GM19025 (cell line): ENCODE measurements around the gene KRTAP16-1.
"Not testable (repeated sequence)": the region's sequence is repeated elsewhere in the genome, so short reads cannot be mapped to it uniquely, and the experiment has no call there.

Experiments used
- ATAC-seq: cut with Tn5 transposase; IDR thresholded peaks from one replicate; pipeline ENCODE4 v1.9.1; 2021; ENCODE audit warnings: mild to moderate bottlenecking, low read depth, moderate library complexity; ENCODE audit not compliant: unreplicated experiment

The KRTAP16-1 gene

DNA sequence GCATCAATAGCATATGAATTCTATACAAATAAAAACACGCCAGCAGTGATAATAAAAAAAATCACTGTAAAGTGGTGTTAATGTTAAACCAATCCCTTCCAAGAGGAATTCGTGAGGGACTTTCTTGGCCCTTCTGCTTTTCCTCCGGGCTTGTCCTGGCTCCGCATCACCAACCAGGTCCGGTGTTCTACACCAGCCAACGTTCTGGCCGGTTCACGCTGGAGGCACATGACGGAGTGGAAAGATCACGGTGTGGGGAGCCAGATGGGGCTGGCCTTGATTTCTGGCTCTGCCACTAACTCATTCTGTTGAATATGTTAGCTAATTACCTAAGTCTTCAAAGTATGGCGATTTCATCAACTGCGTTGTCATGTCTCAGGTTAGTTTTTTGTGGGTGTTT, 5.0 kb downstream of the KRTAP16-1 start:
- ATAC-seq = no peak

DNA sequence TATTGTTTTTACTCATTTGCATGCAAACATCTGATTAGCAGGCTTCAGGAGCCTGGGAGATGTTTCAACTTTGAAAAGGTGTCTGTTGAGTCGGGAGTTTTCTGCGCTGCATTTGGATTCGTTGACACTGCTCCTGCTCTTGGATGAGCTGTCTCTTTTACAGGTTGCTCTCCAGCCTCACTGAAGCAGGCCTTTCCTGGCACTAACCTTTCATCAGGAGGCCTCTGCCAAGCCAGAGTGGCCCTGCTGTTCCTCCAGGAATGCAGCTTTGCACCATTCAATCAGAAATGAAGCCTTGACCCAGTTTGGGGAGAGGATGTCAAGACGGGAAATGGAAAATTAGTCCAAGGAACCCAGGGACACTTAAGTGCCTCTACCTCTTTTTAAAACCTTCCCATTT, 6.1 kb downstream of the KRTAP16-1 start:
- no peak for ATAC-seq

DNA sequence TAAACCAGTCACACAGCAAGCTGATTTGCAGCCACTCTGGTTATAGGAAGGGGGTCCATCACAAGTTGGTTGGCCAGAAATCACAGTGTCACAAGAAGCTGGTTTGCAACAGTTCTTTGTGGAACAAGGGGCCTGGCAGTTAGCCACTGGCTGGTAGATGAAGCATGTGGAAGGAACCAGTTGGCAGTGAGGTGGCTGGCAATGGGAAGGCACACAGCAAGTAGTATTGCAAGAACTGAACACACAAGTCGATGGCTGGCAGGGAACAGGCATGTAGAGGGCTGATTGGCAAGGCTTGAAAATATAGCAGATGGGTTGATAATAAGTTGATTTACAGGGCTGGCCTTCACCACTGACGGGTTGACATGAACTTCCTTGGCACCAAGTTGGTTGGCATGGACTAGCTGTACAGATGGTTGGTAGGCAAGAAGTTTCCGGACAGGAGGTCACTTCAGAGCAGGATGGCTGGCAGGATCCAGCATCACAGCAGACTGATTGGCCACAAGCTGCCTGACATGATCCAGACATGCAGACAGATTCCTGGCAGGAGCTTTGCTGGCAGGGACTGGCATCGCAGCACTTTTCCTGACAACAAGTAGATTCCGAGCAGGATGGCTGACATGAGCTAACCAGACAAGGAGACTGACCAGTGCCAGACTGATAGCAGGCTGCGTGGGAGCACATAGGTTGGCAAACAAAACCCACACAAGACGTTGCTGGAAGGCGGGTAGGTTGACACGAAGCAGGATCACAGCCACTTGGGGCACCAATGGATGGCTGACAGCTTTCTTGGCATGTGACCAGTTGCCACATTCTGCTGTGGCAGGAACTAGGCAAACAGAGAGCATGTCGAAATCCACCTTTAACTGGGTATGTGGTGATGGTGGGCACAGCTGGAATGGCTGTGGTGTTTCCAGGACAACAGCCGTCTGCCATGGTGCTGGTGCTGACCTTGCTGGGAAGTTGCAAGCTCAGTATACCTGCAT, 6.9 kb downstream of the KRTAP16-1 start, which contains the start of gene KRTAP29-1:
Gene KRTAP29-1 (minus strand): TSS at position 936 of the 986 bp plus-strand sequence. CDS start 0 bp downstream, at position 936.
- ATAC-seq = no peak

DNA sequence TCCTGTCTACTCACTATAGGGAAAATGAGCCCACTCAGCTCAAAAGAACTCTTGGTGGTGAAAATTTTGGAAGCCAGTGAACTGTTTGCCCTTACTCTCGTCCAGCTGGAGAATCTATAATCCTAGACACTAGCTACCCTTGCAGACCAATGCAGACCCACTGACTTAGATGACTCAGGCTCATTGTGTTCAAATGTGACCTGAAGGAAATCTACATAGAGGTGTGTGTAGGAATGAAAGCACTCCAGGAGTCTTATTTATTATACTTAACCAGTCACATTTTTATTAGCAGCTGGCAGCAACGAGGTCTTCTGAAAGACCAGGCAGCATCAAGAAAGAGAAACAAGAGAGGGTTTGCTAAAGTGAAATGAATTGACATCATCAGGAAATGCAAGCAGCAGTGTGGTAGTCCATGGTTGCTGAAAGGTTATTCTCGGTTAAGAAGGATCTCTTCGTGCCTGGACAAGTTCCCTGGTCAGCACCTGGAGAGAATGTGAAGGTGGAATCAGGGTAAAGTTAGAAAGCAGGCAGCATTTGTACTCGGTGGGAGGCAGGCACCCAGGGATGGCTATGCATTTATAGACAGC, 7.8 kb downstream of the KRTAP16-1 start:
- ATAC-seq = no peak

DNA sequence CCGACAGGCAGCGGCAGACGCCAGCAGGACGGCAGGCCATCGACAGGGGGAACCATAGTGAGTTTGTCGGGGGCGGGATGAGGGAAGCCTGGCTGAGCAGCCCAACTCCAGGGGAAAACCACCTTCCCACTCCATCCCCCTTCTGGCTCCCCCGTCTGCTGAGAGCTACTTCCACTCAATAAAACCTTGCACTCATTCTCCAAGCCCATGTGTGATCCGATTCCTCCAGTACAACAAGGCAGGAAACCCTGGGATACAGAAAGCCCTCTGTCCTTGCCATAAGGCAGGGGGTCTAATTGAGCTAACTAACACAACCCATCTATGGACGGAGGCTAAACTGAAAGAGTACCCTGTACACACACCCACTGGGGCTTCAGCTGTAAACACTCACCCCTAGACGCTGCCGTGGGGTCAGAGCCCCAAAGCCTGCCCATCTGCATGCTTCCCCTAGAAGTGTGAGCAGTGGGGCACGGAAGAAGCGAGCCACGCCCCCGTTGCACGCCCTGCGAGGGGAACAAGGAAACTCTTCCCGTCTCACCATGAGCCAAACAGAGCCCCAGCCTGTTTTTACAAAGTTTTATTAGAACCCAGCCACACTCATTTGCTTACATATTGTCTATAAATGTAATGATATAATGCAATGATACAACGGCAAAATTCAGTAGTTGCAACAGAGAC, 10.5 kb downstream of the KRTAP16-1 start:
- no peak for ATAC-seq

DNA sequence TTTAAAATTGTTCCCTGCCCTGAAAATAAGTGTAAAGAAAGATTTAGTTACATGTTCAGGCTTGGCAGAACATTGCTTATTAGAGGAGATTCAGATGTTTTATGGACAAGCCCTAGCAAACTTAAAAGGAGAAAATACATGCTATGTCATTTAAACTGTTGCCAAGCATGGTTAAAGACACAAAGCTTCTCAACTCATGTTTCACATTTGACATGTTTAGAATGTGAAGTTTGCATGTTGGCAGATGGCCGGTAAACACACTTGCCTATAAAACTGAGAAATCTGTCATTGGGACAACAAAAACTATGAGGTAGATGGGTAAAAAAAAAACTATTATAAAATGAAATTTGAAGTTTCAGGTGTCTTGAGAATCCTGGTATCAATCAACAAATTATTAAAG, 12.3 kb downstream of the KRTAP16-1 start:
- no peak for ATAC-seq

DNA sequence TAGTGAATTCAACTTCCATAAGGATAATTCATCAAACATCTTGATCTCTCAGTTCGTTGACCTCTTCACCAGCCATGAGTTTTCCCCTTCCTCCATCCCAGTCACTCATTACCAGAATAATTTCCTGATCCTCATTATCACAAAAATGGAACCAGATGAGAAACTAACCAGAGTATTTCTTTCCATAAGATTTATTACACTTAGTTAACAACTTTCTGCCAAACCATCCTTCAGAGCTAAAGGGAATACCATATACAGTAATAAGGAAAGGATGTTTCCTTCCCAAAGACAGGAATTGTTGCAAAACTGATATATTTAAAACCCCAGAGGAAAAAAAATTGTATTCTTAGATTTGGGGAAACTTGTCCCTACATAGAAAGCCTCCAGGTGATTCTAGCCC, 15.1 kb downstream of the KRTAP16-1 start:
- no peak for ATAC-seq

DNA sequence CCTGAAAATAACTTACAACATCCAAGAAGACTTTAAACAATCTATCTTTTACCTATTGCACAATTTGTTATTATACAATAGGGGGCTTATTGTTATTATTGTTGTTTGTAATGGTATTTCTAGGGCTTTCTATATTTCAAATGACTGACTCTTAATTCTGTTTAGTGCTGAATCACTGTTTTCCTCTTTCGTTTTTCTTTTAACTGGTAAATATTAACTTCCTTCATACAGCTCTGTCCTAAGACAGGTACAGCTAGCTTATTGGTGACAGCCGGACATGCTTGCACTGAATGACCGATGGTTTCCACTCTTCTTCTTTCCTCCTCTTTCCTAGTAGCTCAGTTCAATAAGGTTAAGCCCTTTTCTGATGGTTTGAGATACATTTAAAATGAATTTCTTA, 22.1 kb downstream of the KRTAP16-1 start:
- ATAC-seq = no peak

DNA sequence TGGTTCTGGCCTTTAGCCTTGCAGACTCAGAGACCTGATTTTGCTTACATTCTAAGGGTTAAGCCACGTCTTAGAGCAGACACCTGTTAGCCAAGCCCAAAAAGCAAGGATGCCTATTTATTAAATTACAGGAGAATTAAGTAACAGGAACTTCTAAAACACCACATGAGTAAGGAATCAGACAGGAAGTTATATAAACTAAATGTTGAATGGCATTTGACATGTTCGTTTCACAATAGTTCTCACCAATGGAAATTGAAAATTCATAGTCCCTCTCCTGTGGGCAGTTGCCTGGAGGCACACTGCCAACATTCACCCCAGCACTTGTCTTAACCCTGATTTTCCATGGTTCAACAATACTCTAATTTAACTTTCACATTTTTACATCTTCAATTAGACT, 24.6 kb downstream of the KRTAP16-1 start:
- ATAC-seq = no peak

DNA sequence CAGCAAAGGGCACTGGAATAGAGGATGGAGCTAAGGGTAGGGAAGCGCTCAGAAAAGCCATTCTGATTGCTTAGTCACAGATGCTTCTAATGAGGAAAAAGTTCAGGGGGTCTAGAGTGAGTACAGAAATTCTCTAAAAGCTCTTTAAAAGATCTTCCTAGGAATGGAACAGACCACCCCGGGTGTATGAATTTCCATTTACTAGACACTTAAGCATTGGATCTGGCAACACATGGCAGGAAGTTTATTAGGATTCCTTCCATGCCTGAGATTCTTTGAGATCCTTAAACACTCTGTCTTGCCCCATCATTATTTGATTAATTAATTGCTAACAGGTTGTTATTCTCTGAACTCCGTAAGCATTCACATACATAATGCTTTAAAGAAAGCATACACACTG, 25.1 kb downstream of the KRTAP16-1 start:
- no peak for ATAC-seq

DNA sequence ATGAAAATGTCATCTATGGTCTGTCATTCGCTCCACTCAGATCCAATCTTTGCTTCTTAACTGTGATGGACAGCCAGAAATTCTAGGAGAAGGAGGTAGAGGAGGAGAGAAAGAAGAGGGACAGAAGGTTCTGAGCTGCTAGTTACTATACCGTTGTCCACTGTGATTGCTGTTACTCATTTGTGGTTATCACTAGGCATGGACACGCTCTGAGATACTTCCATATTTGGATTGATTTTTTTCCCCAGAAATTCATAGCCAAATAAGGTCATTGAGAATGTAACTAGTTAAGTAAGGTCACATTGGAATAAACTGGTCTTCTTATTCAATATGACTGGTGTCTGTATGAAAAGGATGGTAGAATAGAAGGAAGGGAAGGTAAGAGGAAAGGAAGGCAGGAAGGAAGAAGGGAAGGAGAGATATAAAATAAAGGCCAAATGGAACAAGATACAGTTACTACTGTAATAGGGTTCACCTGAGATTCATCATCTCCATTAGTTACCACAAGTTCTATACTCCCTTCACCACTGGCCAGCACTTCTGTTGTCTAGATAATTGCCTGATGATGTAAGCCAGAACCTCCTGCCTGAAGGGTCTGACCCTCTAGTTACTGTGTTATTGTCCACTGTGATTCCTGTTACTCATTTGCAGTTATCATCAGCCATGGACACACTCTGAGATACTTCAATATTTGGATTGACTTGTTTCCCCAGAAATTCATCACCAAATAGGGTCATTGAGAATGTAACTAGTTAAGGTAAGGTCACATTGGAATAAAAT, 30.7 kb downstream of the KRTAP16-1 start:
- ATAC-seq = no peak

DNA sequence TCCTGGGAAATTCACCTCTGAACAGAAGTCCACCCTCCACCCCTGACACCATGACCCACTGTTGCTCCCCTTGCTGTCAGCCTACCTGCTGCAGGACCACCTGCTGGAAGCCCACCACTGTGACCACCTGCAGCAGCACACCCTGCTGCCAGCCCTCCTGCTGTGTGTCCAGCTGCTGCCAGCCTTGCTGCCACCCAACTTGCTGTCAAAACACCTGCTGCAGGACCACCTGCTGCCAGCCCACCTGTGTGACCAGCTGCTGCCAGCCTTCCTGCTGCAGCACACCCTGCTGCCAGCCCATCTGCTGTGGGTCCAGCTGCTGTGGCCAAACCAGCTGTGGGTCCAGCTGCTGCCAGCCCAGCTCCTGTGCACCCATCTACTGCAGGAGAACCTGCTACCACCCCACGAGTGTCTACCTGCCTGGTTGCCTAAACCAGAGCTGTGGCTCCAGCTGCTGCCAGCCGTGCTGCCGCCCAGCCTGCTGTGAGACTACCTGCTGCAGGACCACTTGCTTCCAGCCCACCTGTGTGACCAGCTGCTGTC, 33.4 kb downstream of the KRTAP16-1 start, which contains the start of gene KRTAP9-7:
Gene KRTAP9-7 (plus strand): TSS at position 51 of the 543 bp plus-strand sequence. CDS start 0 bp downstream, at position 51.
- not testable (repeated sequence) for ATAC-seq

DNA sequence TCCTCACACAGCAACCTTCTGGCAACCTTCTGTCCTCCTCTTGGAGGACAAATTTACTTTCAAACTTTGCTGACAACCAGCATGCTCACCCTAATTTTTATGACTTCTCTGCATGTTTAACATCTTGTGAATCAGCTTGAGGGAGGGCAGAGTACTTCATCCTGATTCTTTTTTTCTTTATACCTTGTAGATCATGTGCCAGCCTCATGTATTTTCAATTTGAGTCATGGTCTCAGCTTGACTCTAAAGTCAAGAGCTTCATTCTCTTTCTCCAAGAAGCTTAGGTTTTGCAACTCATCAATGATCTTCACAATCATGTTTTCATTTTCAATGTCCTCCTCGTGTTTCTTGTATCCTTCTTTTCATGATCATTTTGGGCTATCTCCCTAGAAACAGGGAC, 37.3 kb downstream of the KRTAP16-1 start:
- no peak for ATAC-seq

DNA sequence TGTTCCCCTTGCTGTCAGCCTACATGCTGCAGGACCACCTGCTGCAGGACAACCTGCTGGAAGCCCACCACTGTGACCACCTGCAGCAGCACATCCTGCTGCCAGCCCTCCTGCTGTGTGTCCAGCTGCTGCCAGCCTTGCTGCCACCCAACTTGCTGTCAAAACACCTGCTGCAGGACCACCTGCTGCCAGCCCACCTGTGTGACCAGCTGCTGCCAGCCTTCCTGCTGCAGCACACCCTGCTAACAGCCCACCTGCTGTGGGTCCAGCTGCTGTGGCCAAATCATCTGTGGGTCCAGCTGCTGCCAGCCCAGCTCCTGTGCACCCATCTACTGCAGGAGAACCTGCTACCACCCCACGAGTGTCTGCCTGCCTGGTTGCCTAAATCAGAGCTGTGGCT, 37.8 kb downstream of the KRTAP16-1 start:
- not testable (repeated sequence) for ATAC-seq

DNA sequence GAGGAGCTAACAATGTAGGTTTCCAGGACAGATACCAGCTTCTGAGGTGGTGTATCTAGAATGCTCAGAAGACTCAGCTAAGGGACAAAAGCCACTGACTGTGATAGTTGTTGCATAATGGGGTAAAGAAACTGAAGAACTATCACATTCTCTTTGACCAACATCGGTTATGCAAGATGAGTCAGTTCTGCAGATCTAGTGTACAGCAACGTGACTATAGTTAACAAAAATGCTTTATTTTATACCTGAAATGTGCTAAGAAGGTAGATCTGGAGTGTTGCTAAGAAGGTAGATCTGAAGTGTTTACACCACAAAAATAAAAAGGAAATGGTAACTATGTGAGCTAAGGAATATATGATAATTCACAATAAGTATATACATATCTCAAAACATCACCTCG, 41.4 kb downstream of the KRTAP16-1 start:
- no peak for ATAC-seq

DNA sequence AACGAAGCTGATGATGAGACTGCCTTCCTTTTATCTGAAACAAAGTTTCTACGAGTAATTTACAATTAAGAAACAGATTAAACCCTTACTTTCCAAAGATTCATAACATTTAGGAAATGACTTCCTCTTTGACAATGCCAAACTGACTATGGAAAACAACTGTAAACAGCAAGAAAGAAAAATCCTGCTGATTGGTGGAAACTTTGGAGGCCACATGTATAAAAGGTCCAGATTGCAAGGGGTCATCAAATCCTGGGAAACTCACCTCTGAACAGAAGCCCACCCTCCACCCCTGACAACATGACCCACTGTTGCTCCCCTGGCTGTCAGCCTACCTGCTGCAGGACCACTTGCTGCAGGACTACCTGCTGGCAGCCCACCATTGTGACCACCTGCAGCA, 44.0 kb downstream of the KRTAP16-1 start, which contains the start of gene KRTAP9-6:
Gene KRTAP9-6 (plus strand): TSS at position 301 of the 400 bp plus-strand sequence. CDS start 0 bp downstream, at position 301.
- no peak for ATAC-seq

DNA sequence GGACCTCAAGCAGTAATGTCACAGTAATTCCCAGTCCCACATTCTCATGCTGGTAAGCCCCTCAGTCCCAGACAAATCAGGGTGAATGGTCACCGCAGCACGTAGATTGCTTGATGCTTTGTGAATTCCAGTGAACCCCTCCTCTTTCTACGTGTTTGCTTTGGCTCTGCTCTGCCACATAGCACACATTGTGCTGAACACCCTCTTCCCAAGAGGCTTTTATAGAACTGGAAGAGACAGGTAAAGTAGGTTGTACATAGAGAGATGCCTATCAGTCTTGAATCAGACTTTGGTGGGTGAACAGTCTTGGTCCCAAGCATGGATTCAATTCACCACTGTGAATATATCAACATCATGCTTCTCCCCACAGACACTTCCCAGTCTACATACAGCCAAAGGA, 44.5 kb downstream of the KRTAP16-1 start:
- ATAC-seq = no peak

DNA sequence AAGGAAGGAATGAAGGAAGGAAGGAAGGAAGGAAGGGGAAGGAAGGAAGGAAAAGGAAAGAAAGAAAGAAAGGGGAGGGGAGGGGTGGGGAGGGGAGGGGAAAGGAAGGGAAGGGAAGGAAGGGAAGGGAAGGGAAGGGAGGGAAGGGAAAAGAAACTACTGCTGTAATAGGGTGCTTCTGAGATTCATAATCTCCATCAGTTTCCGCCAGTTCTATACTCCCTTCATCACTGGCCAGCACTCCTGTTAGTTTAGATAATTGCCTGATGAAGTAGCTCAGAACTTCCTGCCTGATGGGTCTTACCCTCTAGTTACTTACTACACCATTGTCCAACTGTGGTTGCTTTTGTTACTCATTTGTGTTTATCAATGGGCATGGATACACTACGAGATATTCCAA, 45.9 kb downstream of the KRTAP16-1 start:
- no peak for ATAC-seq

DNA sequence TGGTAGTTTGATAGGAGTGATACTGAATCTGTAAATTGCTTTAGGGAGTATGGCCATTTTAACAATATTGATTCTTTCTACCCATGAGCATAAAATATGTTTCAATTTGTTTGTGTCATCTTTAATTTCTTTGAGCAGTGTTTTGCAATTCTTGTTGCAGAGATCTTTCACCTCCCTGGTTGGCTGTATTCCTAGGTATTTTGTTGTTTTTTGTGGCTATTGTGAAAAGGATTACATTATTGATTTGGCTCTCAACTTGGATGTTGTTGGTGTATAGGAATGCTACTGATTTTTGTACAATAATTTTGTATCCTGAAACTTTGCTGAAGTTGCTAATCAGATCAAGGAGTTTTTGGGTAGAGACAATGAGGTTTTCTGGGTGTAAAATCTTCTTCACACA, 50.7 kb downstream of the KRTAP16-1 start:
- ATAC-seq = no peak
